ENCODE results near the gene PACRG. TPM values are rescaled to one million over a fixed set of nuclear protein-coding genes. Genes with fewer than 3 reads are reported as not detected.

PACRG gene
- polyA plus RNA-seq, 2 of the 4 experiments (the other 2 are of a cell fraction): 0.14 to 0.30 TPM

- H3K4me1 ChIP-seq: peaks cover 9% of the 10 kb centered on the region; the same call in 2 of the 3 replicates
- H3K4me2 ChIP-seq: peak overlapping the region; percentile 71
- ChIA-PET POLR2A (no interaction called here), CTCF (interaction anchor here (0.6 to 1.8 kb wide), 7 partner anchors 10 to 950 kb away, joined by 3 to 5 read pairs (median 3); no protein-coding TSS in a partner anchor)
- DNase-seq (ENCODE audit: low read depth in 1 of 2, low spot score in 1 of 2) (peak; percentile 51 to 79), ATAC-seq (peak; percentile 98 to 99), FAIRE-seq (no peak)
- 0 out of 5 replicates have a peak, but pooled peaks of 1 of the 2 experiments have one; percentile 27 for TF ChIP-seq JUN (IDR thresholded peaks at IDR 0.05)
- TF ChIP-seq EP300 (IDR thresholded peaks at IDR 0.05): peak in 1 of 2 experiments; percentile 36; a peak in 1 of 5 replicates
- peak; percentile 45 to 80; a peak in 3 of 4 replicates for TF ChIP-seq CEBPB (IDR thresholded peaks at IDR 0.05)
- TF ChIP-seq CTCF (IDR thresholded peaks at IDR 0.05): peak; percentile 70
- peak; percentile 80 for TF ChIP-seq SMC3 (IDR thresholded peaks at IDR 0.05)
- peak; percentile 89 to 95 for TF ChIP-seq RAD21 (conservative IDR thresholded peaks at IDR 0.05 in 1 of 2, IDR thresholded peaks at IDR 0.05 in 1 of 2)
- TF ChIP-seq ZSCAN20 (CRISPR knock-in tag; IDR thresholded peaks at IDR 0.05): no peak
- no peak for TF ChIP-seq POLR2AphosphoS2 (conservative IDR thresholded peaks at IDR 0.05; ENCODE audit: low read length)
- peak overlapping the region; percentile 81 to 90 for H3K27ac ChIP-seq
- 41% methylated on average over 13 of the region's 17 CpGs for WGBS (ENCODE audit: missing lambda C conversion rate)
- no peaks in the 10 kb centered on the region for H3K9me3 ChIP-seq
- no peak overlapping the region for H3K4me3 ChIP-seq
These were observed 453.2 kb downstream of the PACRG start for GRCh38 chr6:163180874-163181541.

- no peaks in the 10 kb centered on the region for H3K9me3 ChIP-seq
- peak overlapping the region; percentile 81 to 90; a peak in 5 of 6 replicates for H3K27ac ChIP-seq
- FAIRE-seq (no peak), ATAC-seq (no peak), DNase-seq (ENCODE audit: low read depth in 1 of 2, low spot score in 1 of 2) (no peak)
- no peak for TF ChIP-seq HOXB5 (CRISPR knock-in tag; IDR thresholded peaks at IDR 0.05)
- H3K4me2 ChIP-seq: peak overlapping the region; percentile 71
- WGBS (ENCODE audit: missing lambda C conversion rate): 86% methylated on average over 16 of the region's 16 CpGs
- ChIA-PET POLR2A (no interaction called here), CTCF (interaction anchor here (0.6 to 0.9 kb wide), 4 partner anchors 11 to 950 kb away, joined by 3 read pairs; no protein-coding TSS in a partner anchor)
- H3K4me1 ChIP-seq: peaks cover 9% of the 10 kb centered on the region; the same call in 2 of the 3 replicates
- no peak overlapping the region for H3K4me3 ChIP-seq
These were observed 453.9 kb downstream of the PACRG start for GRCh38 chr6:163181666-163182180.

- peaks cover 9% of the 10 kb centered on the region; the same call in 2 of the 3 replicates for H3K4me1 ChIP-seq
- H3K4me3 ChIP-seq: no peak overlapping the region
- POLR2A ChIA-PET: no interaction called here
- ATAC-seq (no peak), FAIRE-seq (no peak), DNase-seq (ENCODE audit: low read depth in 1 of 2, low spot score in 1 of 2) (no peak)
- no peaks in the 10 kb centered on the region for H3K9me3 ChIP-seq
- TF ChIP-seq HOXB13 (CRISPR knock-in tag; IDR thresholded peaks at IDR 0.05; ENCODE audit: low read depth): no peak
- no peak for TF ChIP-seq EHMT2 (IDR thresholded peaks at IDR 0.05; ENCODE audit: low read depth)
- no peak for TF ChIP-seq JUN (IDR thresholded peaks at IDR 0.05)
- TF ChIP-seq FOXS1 (CRISPR knock-in tag; IDR thresholded peaks at IDR 0.05): no peak
- no peak for TF ChIP-seq KDM1A (IDR thresholded peaks at IDR 0.05; ENCODE audit: low read depth)
- no peak for TF ChIP-seq RFX5 (IDR thresholded peaks at IDR 0.05)
- no peak for TF ChIP-seq RAD21 (conservative IDR thresholded peaks at IDR 0.05 in 1 of 2, IDR thresholded peaks at IDR 0.05 in 1 of 2)
- TF ChIP-seq MAZ (IDR thresholded peaks at IDR 0.05; ENCODE audit: borderline replicate concordance, low read depth, low read length): no peak
- no peak for TF ChIP-seq ZC3H11A (IDR thresholded peaks at IDR 0.05)
- no peak for TF ChIP-seq TP53 (CRISPR knock-in tag; IDR thresholded peaks at IDR 0.05)
- no peak for TF ChIP-seq NPAS2 (CRISPR knock-in tag; IDR thresholded peaks at IDR 0.05; ENCODE audit: borderline replicate concordance)
- no peak for TF ChIP-seq EHF (CRISPR knock-in tag; IDR thresholded peaks at IDR 0.05)
- no peak for TF ChIP-seq ZFP36 (IDR thresholded peaks at IDR 0.05; ENCODE audit: borderline replicate concordance, partially characterized antibody)
- no peak for TF ChIP-seq HOXA7 (CRISPR knock-in tag; IDR thresholded peaks at IDR 0.05)
- no peak for TF ChIP-seq EP300 (IDR thresholded peaks at IDR 0.05)
- no peak for TF ChIP-seq PBX3 (IDR thresholded peaks at IDR 0.05)
- TF ChIP-seq POLR2AphosphoS2 (conservative IDR thresholded peaks at IDR 0.05; ENCODE audit: low read length): no peak
- TF ChIP-seq NFE2L2 (conservative IDR thresholded peaks at IDR 0.05; ENCODE audit: low read length): no peak
- TF ChIP-seq CTCF (IDR thresholded peaks at IDR 0.05): no peak
- TF ChIP-seq JUNB (IDR thresholded peaks at IDR 0.05): no peak
- 89% methylated on average over 7 of the region's 7 CpGs for WGBS (ENCODE audit: missing lambda C conversion rate)
- no peak overlapping the region for H3K4me2 ChIP-seq
- H3K27ac ChIP-seq: no peak overlapping the region
- CTCF ChIA-PET: no interaction called here
These were observed 454.9 kb downstream of the PACRG start for GRCh38 chr6:163182696-163183095.
